ENCODE data around the gene SCARB1. TPM values are rescaled to one million over a fixed set of nuclear protein-coding genes. Genes with fewer than 3 reads are reported as not detected.

The SCARB1 gene
- total and polyA plus RNA-seq, 2 donors (not counting 1 experiment from before 2014, with no cell fraction given): 14.7 to 32.5 TPM

- Histone ChIP-seq H4K20me1 (ENCODE audit: control insufficient read depth, extremely low read depth, insufficient read depth, low read length) (no peaks in the 10 kb centered on the region), H3K79me2 (ENCODE audit: control insufficient read depth, insufficient read depth, low read length) (no peaks in the 10 kb centered on the region), H3K4me1 (ENCODE audit: control insufficient read depth, extremely low read depth, insufficient read depth, low read length) (peaks cover 7% of the 10 kb centered on the region), H2AFZ (ENCODE audit: low read length) (no peak overlapping the region), H3K27me3 (ENCODE audit: control insufficient read depth, insufficient read depth, low read length) (peaks cover 11% of the 10 kb centered on the region), H3K36me3 (ENCODE audit: control insufficient read depth, insufficient read depth, low read length) (no peaks in the 10 kb centered on the region), H3K4me3 (replicated peaks in 1 of 4; ENCODE audit: control extremely low read depth in 1 of 4, insufficient read depth in 1 of 4, low read depth in 3 of 4, low read length in 4 of 4) (no peak overlapping the region), H3K4me2 (ENCODE audit: extremely low read depth, insufficient read depth, low read length) (no peak overlapping the region), H3K9me3 (ENCODE audit: control insufficient read depth, insufficient read depth, low read depth, low read length) (peaks cover 1% of the 10 kb centered on the region), H3K27ac (ENCODE audit: insufficient read depth, low read length) (no peak overlapping the region), H3K9ac (ENCODE audit: insufficient read depth, low read length) (no peak overlapping the region)
- TF ChIP-seq CTCF (conservative IDR thresholded peaks at IDR 0.05 in 1 of 2, IDR thresholded peaks at IDR 0.05 in 1 of 2; ENCODE audit: low read depth in 1 of 2, low read length in 2 of 2): no peak
- DNase-seq (ENCODE audit: low read depth in 2 of 2): peak in 1 of 2 donors; percentile 57
Measured at GRCh38 chr12:124763594-124763979, 100.1 kb downstream of the SCARB1 start.

DNA sequence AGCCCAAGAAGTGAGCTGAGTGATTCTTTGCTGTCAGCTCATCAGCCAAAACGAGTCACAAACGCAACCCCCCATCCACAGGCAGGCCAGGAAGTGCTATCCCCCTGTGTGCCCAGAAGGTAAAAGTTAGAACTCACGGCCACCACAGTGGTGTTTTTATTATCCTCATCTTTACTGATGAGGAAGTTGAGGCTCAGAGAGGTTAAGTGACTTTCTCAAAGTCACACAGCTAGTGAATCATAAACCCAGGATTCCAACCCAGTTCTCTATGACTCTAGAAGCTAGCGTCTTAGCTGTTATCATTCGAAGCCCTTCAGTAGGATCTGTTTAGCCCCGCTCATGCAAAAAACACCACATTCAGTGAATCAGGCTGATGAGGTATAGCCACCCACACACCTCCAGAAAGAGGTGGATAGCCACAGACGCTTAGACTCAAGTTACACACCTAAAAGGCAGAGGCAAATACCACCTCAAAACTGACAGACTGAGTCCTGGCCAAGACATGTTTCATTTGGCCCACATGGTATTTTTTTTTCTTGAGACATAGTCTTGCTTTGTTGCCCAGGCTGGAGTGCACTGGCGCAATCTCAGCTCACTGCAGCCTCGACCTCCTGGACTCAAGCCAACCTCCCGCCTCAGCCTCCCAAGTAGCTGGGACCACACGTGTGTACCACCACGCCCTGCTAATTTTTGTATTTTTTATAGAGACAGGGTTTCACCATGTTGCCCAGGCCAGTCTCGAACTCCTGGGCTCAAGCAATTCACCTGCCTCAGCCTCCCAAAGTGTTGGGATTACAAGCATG, 100.7 kb downstream of the SCARB1 start:
- Histone ChIP-seq H3K4me2 (ENCODE audit: extremely low read depth, insufficient read depth, low read length) (no peak overlapping the region), H4K20me1 (ENCODE audit: control insufficient read depth, extremely low read depth, insufficient read depth, low read length) (no peaks in the 10 kb centered on the region), H3K79me2 (ENCODE audit: control insufficient read depth, insufficient read depth, low read length) (no peaks in the 10 kb centered on the region), H3K27me3 (ENCODE audit: control insufficient read depth, insufficient read depth, low read length) (peaks cover 16% of the 10 kb centered on the region), H3K9me3 (ENCODE audit: control insufficient read depth, insufficient read depth, low read depth, low read length) (peaks cover 1% of the 10 kb centered on the region), H3K27ac (ENCODE audit: insufficient read depth, low read length) (no peak overlapping the region), H3K4me1 (ENCODE audit: control insufficient read depth, extremely low read depth, insufficient read depth, low read length) (peaks cover 6% of the 10 kb centered on the region), H3K9ac (ENCODE audit: insufficient read depth, low read length) (no peak overlapping the region), H2AFZ (ENCODE audit: low read length) (no peak overlapping the region), H3K4me3 (replicated peaks in 1 of 4; ENCODE audit: control extremely low read depth in 1 of 4, insufficient read depth in 1 of 4, low read depth in 3 of 4, low read length in 4 of 4) (no peak overlapping the region), H3K36me3 (ENCODE audit: control insufficient read depth, insufficient read depth, low read length) (no peaks in the 10 kb centered on the region)
- peak in 1 of 2 donors; percentile 84 for DNase-seq (ENCODE audit: low read depth in 2 of 2)
- TF ChIP-seq EZH2 (IDR thresholded peaks at IDR 0.05; ENCODE audit: low read length, missing control alignments) (no peak), CTCF (conservative IDR thresholded peaks at IDR 0.05 in 1 of 2, IDR thresholded peaks at IDR 0.05 in 1 of 2; ENCODE audit: low read depth in 1 of 2, low read length in 2 of 2) (no peak)

GRCh38 chr12:124762384-124762783, 101.3 kb downstream of the SCARB1 start:
- peaks cover 20% of the 10 kb centered on the region for H3K27me3 ChIP-seq (ENCODE audit: control insufficient read depth, insufficient read depth, low read length)
- H3K27ac ChIP-seq (ENCODE audit: insufficient read depth, low read length): no peak overlapping the region
- H3K4me2 ChIP-seq (ENCODE audit: extremely low read depth, insufficient read depth, low read length): no peak overlapping the region
- H3K4me1 ChIP-seq (ENCODE audit: control insufficient read depth, extremely low read depth, insufficient read depth, low read length): peaks cover 6% of the 10 kb centered on the region
- no peak overlapping the region for H2AFZ ChIP-seq (ENCODE audit: low read length)
- H3K79me2 ChIP-seq (ENCODE audit: control insufficient read depth, insufficient read depth, low read length): no peaks in the 10 kb centered on the region
- TF ChIP-seq EZH2 (IDR thresholded peaks at IDR 0.05; ENCODE audit: low read length, missing control alignments) (no peak), CTCF (conservative IDR thresholded peaks at IDR 0.05 in 1 of 2, IDR thresholded peaks at IDR 0.05 in 1 of 2; ENCODE audit: low read depth in 1 of 2, low read length in 2 of 2) (no peak)
- no peak for DNase-seq (ENCODE audit: low read depth in 2 of 2)
- H3K36me3 ChIP-seq (ENCODE audit: control insufficient read depth, insufficient read depth, low read length): no peaks in the 10 kb centered on the region
- peaks cover 1% of the 10 kb centered on the region for H3K9me3 ChIP-seq (ENCODE audit: control insufficient read depth, insufficient read depth, low read depth, low read length)
- H3K4me3 ChIP-seq (replicated peaks in 1 of 4; ENCODE audit: control extremely low read depth in 1 of 4, insufficient read depth in 1 of 4, low read depth in 3 of 4, low read length in 4 of 4): no peak overlapping the region
- no peak overlapping the region for H3K9ac ChIP-seq (ENCODE audit: insufficient read depth, low read length)
- no peaks in the 10 kb centered on the region for H4K20me1 ChIP-seq (ENCODE audit: control insufficient read depth, extremely low read depth, insufficient read depth, low read length)
